Mesenteric fat pad (tissue), 1 donor: ENCODE data around the gene KHNYN. TPM values are rescaled to one million over a fixed set of nuclear protein-coding genes. Genes with fewer than 3 reads are reported as not detected.
"Not testable (repeated sequence)": the region's sequence is repeated elsewhere in the genome, so short reads cannot be mapped to it uniquely, and the experiment has no call there.

Source experiments
- DNase-seq: peaks from one replicate; pipeline ENCODE4 v3.0.0-alpha.2; 2020; ENCODE audit warnings: low spot score
- total RNA-seq: library from RNA; stranded (reverse); fragmentation: NEBNext Ultra II Directional; extraction: Animal tissue kit (Norgen Biotek cat#: 25700); gene quantifications from one replicate; pipeline ENCODE4 v1.2.1, GENCODE V29; 2021
- donor health status: DM: yes; HTN: yes; CAD: no.

KHNYN gene
- total RNA-seq, 1 donor from 2014 or later, result 41.4 TPM

GRCh38 chr14:24465805-24466204, 36.1 kb downstream of the KHNYN start:
- no peak for DNase-seq

DNA sequence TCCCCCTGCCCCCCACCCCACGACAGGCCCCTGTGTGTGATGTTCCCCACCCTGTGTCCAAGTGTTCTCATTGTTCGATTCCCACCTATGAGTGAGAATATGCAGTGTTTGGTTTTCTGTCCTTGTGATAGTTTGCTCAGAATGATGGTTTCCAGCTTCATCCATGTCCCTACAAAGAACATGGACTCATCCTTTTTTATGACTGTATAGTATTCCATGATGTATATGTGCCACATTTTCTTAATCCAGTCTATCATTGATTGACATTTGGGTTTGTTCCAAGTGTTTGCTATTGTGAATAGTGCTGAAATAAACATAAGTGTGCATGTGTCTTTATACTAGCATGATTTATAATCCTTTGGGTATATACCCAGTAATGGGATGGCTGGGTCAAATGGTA, 40.7 kb downstream of the KHNYN start:
- DNase-seq, result not testable (repeated sequence)

- DNase-seq, result no peak
These were observed 43.5 kb downstream of the KHNYN start for GRCh38 chr14:24473211-24473610.

DNA sequence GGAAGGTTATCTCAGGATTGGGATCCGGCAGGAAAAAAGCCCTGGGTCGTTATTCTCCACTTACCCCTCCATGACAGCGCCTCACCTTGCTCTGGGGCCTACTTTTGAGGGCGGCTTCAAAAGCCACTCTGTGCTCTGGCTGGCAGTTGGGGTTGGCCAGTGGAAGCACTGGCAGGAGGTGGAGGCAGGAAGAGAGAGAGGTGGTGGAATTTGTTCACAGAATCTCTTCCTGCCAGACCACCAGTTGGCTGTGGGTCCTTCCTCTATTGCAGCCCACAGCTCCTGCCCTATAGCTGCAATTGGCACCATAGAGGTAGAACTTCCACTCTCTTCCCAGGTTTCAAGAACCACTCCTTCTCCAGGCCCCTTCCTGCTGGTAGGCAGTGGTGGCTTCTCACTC, 45.5 kb downstream of the KHNYN start:
- no peak for DNase-seq

DNA sequence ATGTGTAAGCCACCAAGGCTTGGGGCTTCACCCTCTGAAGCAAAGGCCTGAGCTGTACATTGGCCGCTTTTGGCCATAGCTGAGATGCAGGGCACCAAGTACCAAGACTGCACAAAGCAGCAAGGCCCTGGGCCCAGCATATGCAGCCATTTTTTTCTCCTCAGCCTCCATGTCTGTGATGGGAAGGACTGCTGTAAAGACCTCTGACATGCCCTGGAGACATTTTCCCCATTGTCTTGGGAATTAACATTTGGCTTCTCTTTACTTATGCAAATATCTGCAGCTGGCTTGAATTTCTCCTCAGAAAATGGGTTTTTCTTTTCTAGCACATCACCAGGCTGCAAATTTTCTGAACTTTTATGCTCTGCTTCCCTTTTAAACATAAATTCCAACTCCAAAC, 50.2 kb downstream of the KHNYN start:
- not testable (repeated sequence) for DNase-seq

DNA sequence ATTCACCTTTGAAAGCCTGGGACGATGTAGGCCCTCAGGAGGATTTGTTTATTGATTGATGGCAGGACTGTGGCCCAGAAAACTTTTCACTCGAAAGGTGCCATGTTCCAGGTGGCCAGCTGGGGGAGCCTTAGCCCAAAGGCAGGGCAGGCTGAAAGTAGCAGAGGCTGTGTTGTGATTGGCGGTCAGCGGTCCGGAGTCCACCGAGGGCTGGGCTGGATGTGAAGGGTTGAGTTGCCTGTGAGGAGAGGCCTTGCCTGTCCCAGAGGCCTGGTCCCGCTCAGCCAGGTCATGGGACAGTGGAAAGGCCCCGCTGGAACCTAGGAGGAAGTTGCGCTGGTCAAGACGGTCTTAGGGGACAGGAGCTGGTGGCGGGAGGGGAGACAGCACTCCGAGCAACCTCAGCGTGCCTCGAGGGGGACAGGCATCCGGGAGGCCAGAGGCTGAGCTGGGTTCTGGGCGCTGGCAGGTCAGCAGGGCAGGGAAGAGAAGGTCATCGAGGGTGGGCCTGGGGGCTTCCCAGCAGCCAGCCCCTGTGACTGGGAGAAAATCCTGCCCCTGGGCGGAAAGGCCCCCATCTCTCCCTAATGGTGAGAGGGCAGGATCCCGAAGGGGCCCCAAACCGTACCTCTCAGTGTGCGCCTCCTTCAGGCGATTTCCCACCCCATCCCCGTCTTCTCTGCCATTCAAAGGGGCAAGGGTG, 52.0 kb downstream of the KHNYN start:
- DNase-seq, result no peak

- not testable (repeated sequence) for DNase-seq
These were observed 53.0 kb downstream of the KHNYN start for GRCh38 chr14:24482699-24483303.

- no peak for DNase-seq
These were observed 54.0 kb downstream of the KHNYN start for GRCh38 chr14:24483604-24484252.

Other genes starting within 250 kb of the KHNYN start
- gene IPO4, start 241.1 kb upstream of the KHNYN start, total RNA-seq, result 46.3 TPM
- 51.0 TPM for gene TM9SF1, start 234.5 kb upstream of the KHNYN start, total RNA-seq
- not detected for gene TSSK4, start 224.3 kb upstream of the KHNYN start, total RNA-seq
- gene CHMP4A, start 216.5 kb upstream of the KHNYN start, total RNA-seq, result 58.7 TPM
- 10.3 TPM for gene MDP1, start 213.9 kb upstream of the KHNYN start, total RNA-seq
- gene NEDD8, start 197.6 kb upstream of the KHNYN start, total RNA-seq, result 169 TPM
- 46.5 TPM for gene GMPR2, start 197.0 kb upstream of the KHNYN start, total RNA-seq
- 73.3 TPM for gene TINF2, start 187.3 kb upstream of the KHNYN start, total RNA-seq
- 0.77 TPM for gene TGM1, start 166.8 kb upstream of the KHNYN start, total RNA-seq
- 17.0 TPM for gene RABGGTA, start 158.4 kb upstream of the KHNYN start, total RNA-seq
- 19.0 TPM for gene DHRS1, start 130.2 kb upstream of the KHNYN start, total RNA-seq
- gene NOP9, start 130.1 kb upstream of the KHNYN start, total RNA-seq, result 23.4 TPM
- gene CIDEB, start 122.0 kb upstream of the KHNYN start, total RNA-seq, result 19.1 TPM
- 7.2 TPM for gene LTB4R2, start 119.8 kb upstream of the KHNYN start, total RNA-seq
- gene LTB4R, start 118.5 kb upstream of the KHNYN start, total RNA-seq, result 11.9 TPM
- 59.6 TPM for gene ADCY4, start 94.9 kb upstream of the KHNYN start, total RNA-seq
- 12.7 TPM for gene RIPK3, start 90.0 kb upstream of the KHNYN start, total RNA-seq
- gene NFATC4, start 61.8 kb upstream of the KHNYN start, total RNA-seq, result 41.3 TPM
- gene NYNRIN, start 31.0 kb upstream of the KHNYN start, total RNA-seq, result 11.7 TPM
- 5.0 TPM for gene CBLN3, start 286 bp upstream of the KHNYN start, total RNA-seq
- gene SDR39U1, start 12.8 kb downstream of the KHNYN start, total RNA-seq, result 50.1 TPM
- 1.4 TPM for gene CMA1, start 78.3 kb downstream of the KHNYN start, total RNA-seq
- 6.3 TPM for gene CTSG, start 146.3 kb downstream of the KHNYN start, total RNA-seq
- gene GZMH, start 179.7 kb downstream of the KHNYN start, total RNA-seq, result not detected
- gene GZMB, start 204.2 kb downstream of the KHNYN start, total RNA-seq, result 2.0 TPM